Fibroblast of lung (primary cell): ENCODE data around the gene SFR1.

Experiments used
- EZH2 ChIP-seq: IDR thresholded peaks from 2 replicates; pipeline ENCODE4 v1.5.1; 2012; ENCODE audit warnings: low read length, control low read depth, mild to moderate bottlenecking; ENCODE audit errors: missing control alignments
- TF ChIP-seq, protein P1 (sequence below), 2 donors: IDR thresholded peaks in 1 of 2; conservative IDR thresholded peaks in 1 of 2; 1 replicate in 1 of 2; 2 replicates in 1 of 2; pipeline ENCODE4 v1.5.1; 2011 to 2012; ENCODE audit warnings: low read length in 2 of 2, control low read depth in 1 of 2, inconsistent platforms in 1 of 2, low read depth in 1 of 2, mild to moderate bottlenecking in 1 of 2

DNA sequence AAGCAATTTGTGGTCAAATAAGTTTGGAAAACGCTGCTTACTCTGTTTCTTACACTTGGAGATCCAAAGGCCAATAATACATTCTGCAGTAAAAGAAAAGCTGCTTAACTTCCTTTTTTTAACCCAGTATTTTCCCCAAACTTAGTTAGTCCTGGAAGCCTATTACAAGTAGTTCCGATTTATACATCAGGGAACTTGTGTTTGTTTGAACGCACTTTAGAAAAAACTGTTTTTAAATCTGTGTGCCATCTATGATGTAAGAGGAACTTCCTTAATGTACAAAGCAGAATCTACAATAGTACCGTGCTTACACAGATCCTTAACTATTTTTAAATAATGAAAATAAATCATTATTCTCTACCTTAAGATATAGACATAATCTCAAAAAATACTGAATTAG, 23.0 kb downstream of the SFR1 start:
- TF ChIP-seq, protein P1, sequence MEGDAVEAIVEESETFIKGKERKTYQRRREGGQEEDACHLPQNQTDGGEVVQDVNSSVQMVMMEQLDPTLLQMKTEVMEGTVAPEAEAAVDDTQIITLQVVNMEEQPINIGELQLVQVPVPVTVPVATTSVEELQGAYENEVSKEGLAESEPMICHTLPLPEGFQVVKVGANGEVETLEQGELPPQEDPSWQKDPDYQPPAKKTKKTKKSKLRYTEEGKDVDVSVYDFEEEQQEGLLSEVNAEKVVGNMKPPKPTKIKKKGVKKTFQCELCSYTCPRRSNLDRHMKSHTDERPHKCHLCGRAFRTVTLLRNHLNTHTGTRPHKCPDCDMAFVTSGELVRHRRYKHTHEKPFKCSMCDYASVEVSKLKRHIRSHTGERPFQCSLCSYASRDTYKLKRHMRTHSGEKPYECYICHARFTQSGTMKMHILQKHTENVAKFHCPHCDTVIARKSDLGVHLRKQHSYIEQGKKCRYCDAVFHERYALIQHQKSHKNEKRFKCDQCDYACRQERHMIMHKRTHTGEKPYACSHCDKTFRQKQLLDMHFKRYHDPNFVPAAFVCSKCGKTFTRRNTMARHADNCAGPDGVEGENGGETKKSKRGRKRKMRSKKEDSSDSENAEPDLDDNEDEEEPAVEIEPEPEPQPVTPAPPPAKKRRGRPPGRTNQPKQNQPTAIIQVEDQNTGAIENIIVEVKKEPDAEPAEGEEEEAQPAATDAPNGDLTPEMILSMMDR (conservative IDR thresholded peaks at IDR 0.05 in 1 of 2, IDR thresholded peaks at IDR 0.05 in 1 of 2; ENCODE audit: low read depth in 1 of 2, low read length in 2 of 2): no peak
- TF ChIP-seq EZH2: no peak
